ENCODE measurements around the gene GOSR1.

DNA sequence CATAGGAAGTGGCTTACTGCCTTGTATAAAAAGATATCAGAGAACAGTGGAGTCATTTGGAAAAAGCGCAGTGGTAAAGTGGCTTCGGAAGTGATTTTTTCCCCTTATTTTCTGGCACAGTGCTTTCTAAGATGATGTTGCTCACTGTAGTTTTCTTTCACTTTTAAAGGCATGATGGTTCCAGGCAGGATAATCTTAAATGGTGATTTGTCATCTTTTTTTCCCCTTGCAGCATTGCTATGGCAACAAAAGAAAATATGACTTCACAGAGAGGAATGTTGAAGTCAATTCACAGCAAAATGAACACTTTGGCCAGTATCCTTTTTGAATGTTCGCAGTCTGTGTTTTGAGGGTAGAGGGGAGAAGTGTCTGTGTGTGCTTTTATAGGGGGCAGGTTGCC is 42.5 kb downstream of the GOSR1 start:
- TF ChIP-seq YY1 (IDR thresholded peaks at IDR 0.05; ENCODE audit: insufficient read depth, insufficient read length) (no peak), SUZ12 (IDR thresholded peaks at IDR 0.05; ENCODE audit: extremely low read depth, insufficient read depth, insufficient read length) (no peak)

Measured in NT2/D1 (cell line).